Thoracic aorta (tissue), 2 donors: ENCODE measurements around the gene ZIC1. TPM values are rescaled to one million over a fixed set of nuclear protein-coding genes. Genes with fewer than 3 reads are reported as not detected.

ENCODE experiments used
- ATAC-seq: fragments of 150-250 bp; one replicate; pipeline ENCODE4 v1.8.0; 2017; ENCODE audit warnings: low read depth; ENCODE audit not compliant: insufficient number of reproducible peaks, low FRiP score
- DNase-seq: peaks from one replicate; pipeline ENCODE4 v3.0.0-alpha.2; 2020; ENCODE audit warnings: low spot score
- H3K27ac ChIP-seq, 2 donors: fragments of 200-600 bp; sonication (generic); 1 replicate in 1 of 2; 2 replicates in 1 of 2; pipeline ENCODE4 v1.5.1; 2016; ENCODE audit warnings: mild to moderate bottlenecking in 2 of 2, moderate library complexity in 2 of 2
- H3K27me3 ChIP-seq: fragments of 200-600 bp; sonication (generic); replicated peaks from 2 replicates; pipeline ENCODE4 v1.6.0; 2016; ENCODE audit warnings: mild to moderate bottlenecking; ENCODE audit not compliant: insufficient read depth
- H3K36me3 ChIP-seq: fragments of 200-600 bp; sonication (generic); one replicate; pipeline ENCODE4 v1.5.1; 2016
- H3K4me1 ChIP-seq, 2 donors: fragments of 200-600 bp; sonication (generic); 1 replicate in 1 of 2; 2 replicates in 1 of 2; pipeline versions ENCODE4 v1.5.1 to v1.6.0; 2016; ENCODE audit warnings: low read depth in 2 of 2, mild to moderate bottlenecking in 1 of 2; ENCODE audit not compliant: control insufficient read depth in 1 of 2
- H3K4me3 ChIP-seq: fragments of 200-600 bp; sonication (generic); 2 replicates; pipeline ENCODE4 v1.5.1; 2016; ENCODE audit warnings: mild to moderate bottlenecking
- H3K9me3 ChIP-seq: fragments of 200-600 bp; sonication (generic); 2 replicates; pipeline ENCODE4 v1.5.1; 2016
- CTCF ChIP-seq: fragments of 200-600 bp; sonication (generic); IDR thresholded peaks from one replicate; pipeline ENCODE4 v1.5.1; 2019; ENCODE audit warnings: antibody characterized with exemption
- total RNA-seq, 2 donors: library from RNA; depleted of rRNA; stranded (reverse); fragments of >200 nt; gene quantifications; one replicate each; pipeline versions ENCODE4 v1.1.0 to v1.2.3, GENCODE V29; 2016

ZIC1 gene
- total RNA-seq: under 1 TPM in 1 of 2 donors, not detected in 1; 0.07 TPM

- DNase-seq (no peak), ATAC-seq (no peak)
- Histone ChIP-seq H3K36me3 (no peaks in the 10 kb centered on the region), H3K4me3 (peak within 1 kb of the TSS; percentile 68), H3K27me3 (peaks cover 73% of the 10 kb centered on the region), H3K27ac (peak within 1 kb of the TSS in 1 of 2 donors; percentile 38), H3K9me3 (no peaks in the 10 kb centered on the region), H3K4me1 (peaks cover 17 to 51% of the 10 kb centered on the region in 2 donors)
- no peak for TF ChIP-seq CTCF
Measured at GRCh38 chr3:147409143-147410115, at the start of gene ZIC1. ZIC1 (plus strand) TSS chr3:147409365; CDS start chr3:147410113, 748 bp downstream.

GRCh38 chr3:147360051-147360439 is 49.1 kb upstream of the ZIC1 start:
- Histone ChIP-seq H3K4me1 (no peaks in the 10 kb centered on the region), H3K9me3 (no peaks in the 10 kb centered on the region), H3K27ac (no peak overlapping the region), H3K36me3 (no peaks in the 10 kb centered on the region), H3K27me3 (peaks cover 17% of the 10 kb centered on the region), H3K4me3 (no peak overlapping the region)
- TF ChIP-seq CTCF: no peak
- DNase-seq (no peak), ATAC-seq (no peak)

GRCh38 chr3:147360646-147361453 is 48.3 kb upstream of the ZIC1 start:
- no peaks in the 10 kb centered on the region for H3K4me1 ChIP-seq
- no peaks in the 10 kb centered on the region for H3K36me3 ChIP-seq
- no peak overlapping the region for H3K27ac ChIP-seq
- H3K27me3 ChIP-seq: peaks cover 11% of the 10 kb centered on the region
- no peak for DNase-seq
- H3K9me3 ChIP-seq: no peaks in the 10 kb centered on the region
- no peak for ATAC-seq
- TF ChIP-seq CTCF: no peak
- no peak overlapping the region for H3K4me3 ChIP-seq

- Histone ChIP-seq H3K4me1 (no peaks in the 10 kb centered on the region), H3K27ac (no peak overlapping the region), H3K36me3 (no peaks in the 10 kb centered on the region), H3K27me3 (peaks cover 5% of the 10 kb centered on the region), H3K9me3 (no peaks in the 10 kb centered on the region), H3K4me3 (no peak overlapping the region)
- ATAC-seq (no peak), DNase-seq (no peak)
- TF ChIP-seq CTCF: peak; percentile 24
Measured at GRCh38 chr3:147361454-147362420, 47.4 kb upstream of the ZIC1 start.
